Progenitor cell of endocrine pancreas (in vitro differentiated cells): ENCODE results near the gene BBS9. TPM values are rescaled to one million over a fixed set of nuclear protein-coding genes. Genes with fewer than 3 reads are reported as not detected.

Source experiments
- DNase-seq: peaks from one replicate; pipeline ENCODE4 v3.0.0; 2021; ENCODE audit warnings: low spot score; ENCODE audit not compliant: unreplicated experiment
- H3K27ac Mint-ChIP-seq: 2 replicates; pipeline ENCODE4 v1.8.0; 2021; ENCODE audit warnings: mild to moderate bottlenecking, moderate library complexity, mixed read lengths
- H3K27me3 Mint-ChIP-seq: 2 replicates; pipeline ENCODE4 v1.8.0; 2021; ENCODE audit warnings: mixed read lengths
- H3K36me3 Mint-ChIP-seq: 2 replicates; pipeline ENCODE4 v1.8.0; 2022; ENCODE audit warnings: mixed read lengths; ENCODE audit not compliant: insufficient read depth
- H3K4me1 Mint-ChIP-seq: 2 replicates; pipeline ENCODE4 v1.8.0; 2021; ENCODE audit warnings: low read depth, mixed read lengths
- H3K4me3 Mint-ChIP-seq: 2 replicates; pipeline ENCODE4 v1.8.0; 2021; ENCODE audit warnings: low read depth, mild to moderate bottlenecking, moderate library complexity, mixed read lengths
- H3K9me3 Mint-ChIP-seq: 2 replicates; pipeline ENCODE4 v1.8.0; 2021; ENCODE audit warnings: low read depth, mixed read lengths
- total RNA-seq: library from RNA; stranded (reverse); gene quantifications from 2 replicates; pipeline ENCODE4 v1.2.1, GENCODE V29; 2021
- TF ChIP-seq, protein P1 (sequence below): fragments of 200-600 bp; sonication (generic); IDR thresholded peaks from one replicate; pipeline ENCODE4 v1.5.0; 2021; ENCODE audit warnings: antibody characterized with exemption, mild to moderate bottlenecking; ENCODE audit not compliant: unreplicated experiment

BBS9 gene
- total RNA-seq, 1 donor from 2014 or later, result 25.5 TPM

DNA sequence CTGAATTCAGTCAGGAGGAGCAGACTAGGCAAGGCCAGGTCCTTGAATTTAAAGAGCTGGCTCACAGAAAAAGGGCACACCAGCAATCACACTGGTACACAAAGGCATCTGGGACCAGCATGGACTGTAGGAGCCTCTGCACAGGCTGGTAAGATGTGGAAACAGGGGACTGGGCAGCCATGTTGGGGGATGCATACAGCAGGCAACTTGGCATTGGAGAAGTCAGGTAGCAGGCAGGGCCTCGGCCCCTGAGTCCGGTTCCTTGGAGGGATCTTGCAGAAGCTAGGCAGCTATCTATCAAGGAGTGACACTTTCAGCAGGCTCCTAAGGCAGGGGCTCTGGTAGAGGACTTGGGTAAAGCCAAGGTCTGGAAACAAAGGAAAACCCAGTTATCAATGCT lies 399.7 kb downstream of the BBS9 start:
- Mint-ChIP-seq H3K27ac (no peak overlapping the region), H3K9me3 (peaks cover 6% of the 10 kb centered on the region), H3K27me3 (no peaks in the 10 kb centered on the region), H3K36me3 (peaks cover 2% of the 10 kb centered on the region), H3K4me3 (no peak overlapping the region), H3K4me1 (peaks cover 3% of the 10 kb centered on the region)
- no peak for DNase-seq
- TF ChIP-seq, protein P1, sequence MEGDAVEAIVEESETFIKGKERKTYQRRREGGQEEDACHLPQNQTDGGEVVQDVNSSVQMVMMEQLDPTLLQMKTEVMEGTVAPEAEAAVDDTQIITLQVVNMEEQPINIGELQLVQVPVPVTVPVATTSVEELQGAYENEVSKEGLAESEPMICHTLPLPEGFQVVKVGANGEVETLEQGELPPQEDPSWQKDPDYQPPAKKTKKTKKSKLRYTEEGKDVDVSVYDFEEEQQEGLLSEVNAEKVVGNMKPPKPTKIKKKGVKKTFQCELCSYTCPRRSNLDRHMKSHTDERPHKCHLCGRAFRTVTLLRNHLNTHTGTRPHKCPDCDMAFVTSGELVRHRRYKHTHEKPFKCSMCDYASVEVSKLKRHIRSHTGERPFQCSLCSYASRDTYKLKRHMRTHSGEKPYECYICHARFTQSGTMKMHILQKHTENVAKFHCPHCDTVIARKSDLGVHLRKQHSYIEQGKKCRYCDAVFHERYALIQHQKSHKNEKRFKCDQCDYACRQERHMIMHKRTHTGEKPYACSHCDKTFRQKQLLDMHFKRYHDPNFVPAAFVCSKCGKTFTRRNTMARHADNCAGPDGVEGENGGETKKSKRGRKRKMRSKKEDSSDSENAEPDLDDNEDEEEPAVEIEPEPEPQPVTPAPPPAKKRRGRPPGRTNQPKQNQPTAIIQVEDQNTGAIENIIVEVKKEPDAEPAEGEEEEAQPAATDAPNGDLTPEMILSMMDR, result no peak

- peaks cover 5% of the 10 kb centered on the region for H3K4me1 Mint-ChIP-seq
- no peak overlapping the region for H3K27ac Mint-ChIP-seq
- no peak for DNase-seq
- no peaks in the 10 kb centered on the region for H3K27me3 Mint-ChIP-seq
- no peak overlapping the region for H3K4me3 Mint-ChIP-seq
- TF ChIP-seq, protein P1, result no peak
- H3K9me3 Mint-ChIP-seq, result peaks cover 3% of the 10 kb centered on the region
- H3K36me3 Mint-ChIP-seq, result peaks cover 2% of the 10 kb centered on the region
Observed at GRCh38 chr7:33530664-33531063, 401.3 kb downstream of the BBS9 start.

GRCh38 chr7:33531888-33532287 lies 402.5 kb downstream of the BBS9 start:
- TF ChIP-seq, protein P1, result no peak
- DNase-seq, result no peak
- no peak overlapping the region for H3K27ac Mint-ChIP-seq
- no peaks in the 10 kb centered on the region for H3K27me3 Mint-ChIP-seq
- peaks cover 5% of the 10 kb centered on the region for H3K4me1 Mint-ChIP-seq
- peaks cover 2% of the 10 kb centered on the region for H3K36me3 Mint-ChIP-seq
- H3K4me3 Mint-ChIP-seq, result no peak overlapping the region
- peaks cover 3% of the 10 kb centered on the region for H3K9me3 Mint-ChIP-seq

GRCh38 chr7:33534833-33535232 lies 405.5 kb downstream of the BBS9 start:
- DNase-seq, result no peak
- Mint-ChIP-seq H3K4me1 (peaks cover 2% of the 10 kb centered on the region), H3K9me3 (peaks cover 12% of the 10 kb centered on the region), H3K27ac (no peak overlapping the region), H3K27me3 (no peaks in the 10 kb centered on the region), H3K36me3 (peaks cover 12% of the 10 kb centered on the region), H3K4me3 (no peak overlapping the region)
- TF ChIP-seq, protein P1, result no peak

DNA sequence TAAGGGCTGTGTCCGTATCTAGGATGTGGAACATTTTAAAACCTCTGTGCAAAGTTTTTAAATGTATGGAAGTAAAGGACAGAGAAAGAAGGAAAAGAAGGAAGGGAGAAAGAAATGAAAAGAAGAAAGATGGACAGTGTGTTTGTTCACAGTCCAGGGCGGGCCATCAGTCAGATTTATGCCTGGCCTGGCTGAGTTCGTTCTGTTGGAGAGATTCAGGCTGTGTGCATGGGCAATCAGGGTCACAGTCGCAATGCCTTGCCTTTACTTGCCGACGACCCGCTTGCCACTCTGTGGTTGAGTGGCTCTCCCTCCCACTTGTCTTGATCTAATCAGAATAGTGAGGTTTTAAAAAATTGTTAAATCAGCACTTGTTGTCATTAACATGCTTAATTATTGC lies 406.6 kb downstream of the BBS9 start:
- TF ChIP-seq, protein P1, result no peak
- no peak for DNase-seq
- Mint-ChIP-seq H3K4me3 (no peak overlapping the region), H3K27me3 (no peaks in the 10 kb centered on the region), H3K27ac (no peak overlapping the region), H3K9me3 (peaks cover 14% of the 10 kb centered on the region), H3K4me1 (peaks cover 2% of the 10 kb centered on the region), H3K36me3 (peaks cover 13% of the 10 kb centered on the region)
